MCF 10A (cell line): ENCODE data around the gene OSMR. TPM values are rescaled to one million over a fixed set of nuclear protein-coding genes. Genes with fewer than 3 reads are reported as not detected.

Experiments
- BruUV-seq: library from RNA; stranded (reverse); fragments of 400-500 nt; replicated peaks from 2 replicates; lab custom pipeline; 2021; lab: Mats Ljungman, UMichigan
- CTCF ChIA-PET: fragments of 300-600 bp; sonication (Branson Sonifier 250); formaldehyde crosslinking; extraction: SDS; loops from one replicate; lab custom pipeline; 2021; ENCODE audit warnings: antibody characterized with exemption, inconsistent platforms; lab: Yijun Ruan, JAX
- POLR2A ChIA-PET: fragments of 300-600, 350-650 bp; sonication (Branson Sonifier 250); formaldehyde crosslinking; extraction: SDS; loops from one replicate; lab custom pipeline; 2020; ENCODE audit warnings: antibody characterized with exemption, inconsistent platforms; lab: Yijun Ruan, JAX
- DNase-seq: peaks from one replicate; pipeline ENCODE4 v3.0.0-alpha.2; 2018; ENCODE audit not compliant: unreplicated experiment
- H3K27ac Mint-ChIP-seq: one replicate; pipeline ENCODE4 v1.8.0; 2022; ENCODE audit warnings: mild to moderate bottlenecking, low read depth, mixed read lengths; ENCODE audit not compliant: unreplicated experiment
- H3K27me3 Mint-ChIP-seq: one replicate; pipeline ENCODE4 v1.8.0; 2022; ENCODE audit warnings: mixed read lengths; ENCODE audit not compliant: insufficient read depth, unreplicated experiment
- H3K36me3 Mint-ChIP-seq: one replicate; pipeline ENCODE4 v1.8.0; 2022; ENCODE audit warnings: mild to moderate bottlenecking, moderate library complexity, mixed read lengths; ENCODE audit not compliant: insufficient read depth, unreplicated experiment
- H3K4me1 Mint-ChIP-seq: one replicate; pipeline ENCODE4 v1.8.0; 2022; ENCODE audit warnings: mixed read lengths; ENCODE audit not compliant: insufficient read depth, unreplicated experiment
- H3K4me3 Mint-ChIP-seq: one replicate; pipeline ENCODE4 v1.8.0; 2022; ENCODE audit warnings: mild to moderate bottlenecking, moderate library complexity, mixed read lengths; ENCODE audit not compliant: unreplicated experiment
- H3K9me3 Mint-ChIP-seq: one replicate; pipeline ENCODE4 v1.8.0; 2022; ENCODE audit warnings: mixed read lengths; ENCODE audit not compliant: unreplicated experiment
- CTCF ChIP-seq: fragments of 200-600 bp; IDR thresholded peaks from one replicate; pipeline ENCODE4 v1.8.0; 2022; ENCODE audit warnings: antibody characterized with exemption, mild to moderate bottlenecking; ENCODE audit not compliant: unreplicated experiment
- intact Hi-C: fragments of 100-400 bp; cut with micrococcal nuclease; formaldehyde crosslinking; loops from 2 replicates; pipeline ENCODE4 v1.14.1; 2022
- total RNA-seq: library from RNA; stranded (reverse); gene quantifications from 2 replicates; pipeline ENCODE4 v1.2.3, GENCODE V29; 2022

The OSMR gene
- total RNA-seq, 1 experiment from 2014 or later, result 89.1 TPM

GRCh38 chr5:38948501-38948900 lies 102.7 kb downstream of the OSMR start:
- H3K9me3 Mint-ChIP-seq, result no peaks in the 10 kb centered on the region
- no peaks in the 10 kb centered on the region for H3K4me1 Mint-ChIP-seq
- H3K27me3 Mint-ChIP-seq, result no peaks in the 10 kb centered on the region
- ChIA-PET CTCF (interaction anchor here (0.6 to 2.1 kb wide), 2 partner anchors 10 to 24 kb away, joined by 3 to 7 read pairs; no protein-coding TSS in a partner anchor), POLR2A (interaction anchor here (0.6 kb wide), 1 partner anchor 78 kb away, joined by 3 read pairs; no protein-coding TSS in a partner anchor)
- H3K36me3 Mint-ChIP-seq, result peaks cover 74% of the 10 kb centered on the region
- no peak for DNase-seq
- intact Hi-C loops, result no loop called here
- BruUV-seq, result no TSS peak
- no peak overlapping the region for H3K4me3 Mint-ChIP-seq
- TF ChIP-seq CTCF, result no peak
- H3K27ac Mint-ChIP-seq, result no peak overlapping the region

- Mint-ChIP-seq H3K4me3 (no peak overlapping the region), H3K4me1 (peaks cover 7% of the 10 kb centered on the region), H3K36me3 (peaks cover 79% of the 10 kb centered on the region), H3K9me3 (no peaks in the 10 kb centered on the region), H3K27me3 (no peaks in the 10 kb centered on the region), H3K27ac (no peak overlapping the region)
- TF ChIP-seq CTCF, result no peak
- ChIA-PET POLR2A (no interaction called here), CTCF (no interaction called here)
- no TSS peak for BruUV-seq
- DNase-seq, result no peak
- intact Hi-C loops, result no loop called here
These were observed 107.7 kb downstream of the OSMR start for GRCh38 chr5:38953426-38954012.

GRCh38 chr5:38961691-38962090 lies 115.9 kb downstream of the OSMR start:
- POLR2A ChIA-PET, result no interaction called here
- H3K4me1 Mint-ChIP-seq, result no peaks in the 10 kb centered on the region
- intact Hi-C loops, result no loop called here
- H3K27ac Mint-ChIP-seq, result no peak overlapping the region
- H3K36me3 Mint-ChIP-seq, result peaks cover 72% of the 10 kb centered on the region
- BruUV-seq, result no TSS peak
- H3K27me3 Mint-ChIP-seq, result no peaks in the 10 kb centered on the region
- no peak overlapping the region for H3K4me3 Mint-ChIP-seq
- TF ChIP-seq CTCF, result no peak
- H3K9me3 Mint-ChIP-seq, result no peaks in the 10 kb centered on the region
- DNase-seq, result no peak
- CTCF ChIA-PET, result no interaction called here

- no peaks in the 10 kb centered on the region for H3K9me3 Mint-ChIP-seq
- BruUV-seq, result no TSS peak
- intact Hi-C loops, result no loop called here
- no peak for TF ChIP-seq CTCF
- H3K36me3 Mint-ChIP-seq, result peaks cover 76% of the 10 kb centered on the region
- CTCF ChIA-PET, result interaction anchor here (1.1 kb wide), 1 partner anchor 113 kb away, joined by 3 read pairs; no protein-coding TSS in a partner anchor
- no peaks in the 10 kb centered on the region for H3K27me3 Mint-ChIP-seq
- no peak overlapping the region for H3K27ac Mint-ChIP-seq
- POLR2A ChIA-PET, result interaction anchor here (0.6 kb wide), 1 partner anchor 288 kb away, joined by 3 read pairs; no protein-coding TSS in a partner anchor
- no peaks in the 10 kb centered on the region for H3K4me1 Mint-ChIP-seq
- no peak for DNase-seq
- H3K4me3 Mint-ChIP-seq, result no peak overlapping the region
These were observed 122.9 kb downstream of the OSMR start for GRCh38 chr5:38968665-38969064.
